Measurements from ENCODE around the gene CASP14. TPM values are rescaled to one million over a fixed set of nuclear protein-coding genes. Genes with fewer than 3 reads are reported as not detected.

Gene CASP14
- total RNA-seq, 2 experiments from 2014 or later = not detected

- DNase-seq (no peak), ATAC-seq (no peak)
- POLR2A ChIA-PET = no interaction called here
- Mint-ChIP-seq H3K4me3 (no peak overlapping the region), H3K4me1 (ENCODE audit: low read depth) (peaks cover 14% of the 10 kb centered on the region), H3K27ac (no peak overlapping the region), H3K36me3 (ENCODE audit: low read depth) (peaks cover 2% of the 10 kb centered on the region), H3K9me3 (ENCODE audit: insufficient read depth) (no peaks in the 10 kb centered on the region), H3K27me3 (ENCODE audit: low read depth) (peaks cover 16% of the 10 kb centered on the region)
- CTCF ChIA-PET = interaction anchor here (1.4 kb wide), 1 partner anchor 46 kb away, joined by 3 read pairs; no protein-coding TSS in a partner anchor
These were observed 55.8 kb downstream of the CASP14 start for GRCh38 chr19:15105044-15105443.

GRCh38 chr19:15107061-15108010, 58.1 kb downstream of the CASP14 start, which contains the start of gene SYDE1:
SYDE1 (plus strand) TSS chr19:15107401; CDS start chr19:15107434, 33 bp downstream.
- DNase-seq = no peak
- peaks cover 14% of the 10 kb centered on the region for H3K4me1 Mint-ChIP-seq (ENCODE audit: low read depth)
- H3K27me3 Mint-ChIP-seq (ENCODE audit: low read depth) = peaks cover 16% of the 10 kb centered on the region
- ChIA-PET POLR2A (interaction anchor here (1.5 kb wide), 1 partner anchor 17 kb away, joined by 3 read pairs; no protein-coding TSS in a partner anchor), CTCF (interaction anchor here (1.5 to 1.6 kb wide), 2 partner anchors 15 to 17 kb away, joined by 5 to 6 read pairs; no protein-coding TSS in a partner anchor)
- H3K4me3 Mint-ChIP-seq = peak within 1 kb of the TSS; percentile 45
- H3K27ac Mint-ChIP-seq = peak within 1 kb of the TSS; percentile 39
- no peaks in the 10 kb centered on the region for H3K36me3 Mint-ChIP-seq (ENCODE audit: low read depth)
- H3K9me3 Mint-ChIP-seq (ENCODE audit: insufficient read depth) = no peaks in the 10 kb centered on the region
- peak; percentile 53 for ATAC-seq

Other genes starting within 250 kb of the CASP14 start
- not detected for gene OR7A5, start 214.3 kb upstream of the CASP14 start, total RNA-seq
- gene OR7C1, start 214.3 kb upstream of the CASP14 start, total RNA-seq = not detected
- not detected for gene OR7A10, start 200.6 kb upstream of the CASP14 start, total RNA-seq
- gene OR7A17, start 163.3 kb upstream of the CASP14 start, total RNA-seq = not detected
- gene OR7C2, start 108.0 kb upstream of the CASP14 start, total RNA-seq = not detected
- gene SLC1A6, start 69.6 kb upstream of the CASP14 start, total RNA-seq = not detected
- gene OR1I1, start 32.7 kb downstream of the CASP14 start, total RNA-seq = not detected
- gene SYDE1, start 57.9 kb downstream of the CASP14 start, total RNA-seq = under 1 TPM in 1 of 2 experiments, not detected in 1; 0.13 TPM
- gene NOTCH3, start 151.5 kb downstream of the CASP14 start, total RNA-seq = not detected
- gene EPHX3, start 183.0 kb downstream of the CASP14 start, total RNA-seq = under 1 TPM; 0.21 to 0.29 TPM